ENCODE results near the gene TXNDC17.
"Not testable (repeated sequence)": the region's sequence is repeated elsewhere in the genome, so short reads cannot be mapped to it uniquely, and the experiment has no call there.

The TXNDC17 gene

GRCh38 chr17:6686026-6686425 is 45.2 kb downstream of the TXNDC17 start:
- no peak for DNase-seq

- DNase-seq: no peak
These were observed 48.1 kb downstream of the TXNDC17 start for GRCh38 chr17:6688944-6689343.

DNA sequence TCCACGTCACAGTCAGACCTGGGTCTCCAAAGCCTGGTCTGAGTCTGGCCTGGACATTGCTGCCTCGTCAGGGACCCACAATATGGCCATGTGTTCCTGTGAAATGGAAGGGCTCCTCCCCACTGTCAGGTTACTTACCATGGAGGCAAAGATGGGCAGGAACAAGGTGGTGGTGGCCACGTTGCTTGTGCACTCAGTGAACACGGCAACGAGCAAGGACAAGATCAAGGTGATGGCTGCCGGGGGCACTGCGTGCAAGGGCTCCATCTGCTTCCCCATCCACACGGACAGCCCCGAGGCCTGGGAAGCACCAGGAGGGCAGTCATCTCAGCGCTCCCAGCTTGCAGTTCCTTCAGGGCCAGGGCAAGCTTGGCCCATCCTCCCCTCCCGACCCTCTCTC is 49.8 kb downstream of the TXNDC17 start:
- DNase-seq: no peak

GRCh38 chr17:6691546-6691945 is 50.7 kb downstream of the TXNDC17 start:
- no peak for DNase-seq

DNA sequence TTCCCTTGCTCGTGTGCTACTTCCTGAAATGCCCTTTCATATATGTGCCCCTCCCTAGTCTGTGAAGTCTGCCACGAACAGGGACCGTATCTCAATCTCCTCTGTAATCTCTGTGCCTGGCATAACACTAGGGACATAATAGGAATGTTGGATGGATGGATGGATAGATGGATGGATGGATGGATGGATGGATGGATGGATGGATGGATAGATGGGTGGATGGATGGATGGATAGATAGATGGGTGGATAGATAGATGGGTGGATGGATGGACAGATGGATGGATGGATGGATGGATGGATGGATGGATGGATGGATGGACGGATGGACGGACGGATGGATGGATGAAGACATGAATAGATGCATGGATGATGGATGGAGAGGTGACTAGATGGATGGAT is 51.1 kb downstream of the TXNDC17 start:
- DNase-seq: not testable (repeated sequence)

Measured in activated CD4-positive, alpha-beta T cell treated with anti-CD3 and anti-CD28 coated beads, Interleukin-2, amount 50 U/mL, for 1 hour (primary cell).